ENCODE results near the gene RNASET2. TPM values are rescaled to one million over a fixed set of nuclear protein-coding genes. Genes with fewer than 3 reads are reported as not detected.
"Not testable (repeated sequence)": the region's sequence is repeated elsewhere in the genome, so short reads cannot be mapped to it uniquely, and the experiment has no call there.

RNASET2 gene
- total and polyA plus RNA-seq, 4 donors, result 17.7 to 37.2 (median 25.0) TPM

DNA sequence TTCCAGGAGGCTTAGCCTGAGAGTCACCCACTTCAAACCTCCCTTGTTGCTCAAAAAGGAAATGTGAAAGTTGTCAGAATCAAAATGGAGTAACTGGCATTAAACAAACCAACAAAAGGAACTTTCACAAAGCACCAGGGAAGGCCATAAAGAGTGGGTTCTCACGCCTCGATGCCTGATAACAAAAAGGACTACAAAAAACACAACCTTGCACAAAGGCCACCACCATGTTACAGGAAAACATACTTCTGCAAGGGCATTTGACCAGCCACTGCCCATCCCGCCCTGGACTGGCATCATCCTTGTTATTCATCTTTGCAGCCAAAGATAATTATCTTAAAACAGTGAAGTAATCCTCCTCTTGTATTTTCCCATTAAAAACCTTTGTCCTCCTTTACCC is 34.8 kb downstream of the RNASET2 start:
- Histone ChIP-seq H3K27ac (ENCODE audit: low read depth in 1 of 2, low read length in 2 of 2) (no peak overlapping the region), H3K4me3 (ENCODE audit: low read depth in 1 of 3, low read length in 3 of 3) (no peak overlapping the region), H3K36me3 (ENCODE audit: control insufficient read depth in 4 of 4, insufficient read depth in 3 of 4, low read depth in 1 of 4, low read length in 3 of 4) (no peaks in the 10 kb centered on the region), H3K27me3 (ENCODE audit: control insufficient read depth in 4 of 4, insufficient read depth in 4 of 4, low read length in 3 of 4) (no peaks in the 10 kb centered on the region), H3K4me1 (ENCODE audit: control insufficient read depth in 4 of 4, insufficient read depth in 4 of 4, low read length in 3 of 4) (no peaks in the 10 kb centered on the region), H3K9me3 (ENCODE audit: control insufficient read depth in 4 of 4, low read length in 3 of 4) (no peaks in the 10 kb centered on the region), H3K9ac (ENCODE audit: low read depth in 1 of 2, low read length in 2 of 2) (no peak overlapping the region)
- TF ChIP-seq, protein P1, sequence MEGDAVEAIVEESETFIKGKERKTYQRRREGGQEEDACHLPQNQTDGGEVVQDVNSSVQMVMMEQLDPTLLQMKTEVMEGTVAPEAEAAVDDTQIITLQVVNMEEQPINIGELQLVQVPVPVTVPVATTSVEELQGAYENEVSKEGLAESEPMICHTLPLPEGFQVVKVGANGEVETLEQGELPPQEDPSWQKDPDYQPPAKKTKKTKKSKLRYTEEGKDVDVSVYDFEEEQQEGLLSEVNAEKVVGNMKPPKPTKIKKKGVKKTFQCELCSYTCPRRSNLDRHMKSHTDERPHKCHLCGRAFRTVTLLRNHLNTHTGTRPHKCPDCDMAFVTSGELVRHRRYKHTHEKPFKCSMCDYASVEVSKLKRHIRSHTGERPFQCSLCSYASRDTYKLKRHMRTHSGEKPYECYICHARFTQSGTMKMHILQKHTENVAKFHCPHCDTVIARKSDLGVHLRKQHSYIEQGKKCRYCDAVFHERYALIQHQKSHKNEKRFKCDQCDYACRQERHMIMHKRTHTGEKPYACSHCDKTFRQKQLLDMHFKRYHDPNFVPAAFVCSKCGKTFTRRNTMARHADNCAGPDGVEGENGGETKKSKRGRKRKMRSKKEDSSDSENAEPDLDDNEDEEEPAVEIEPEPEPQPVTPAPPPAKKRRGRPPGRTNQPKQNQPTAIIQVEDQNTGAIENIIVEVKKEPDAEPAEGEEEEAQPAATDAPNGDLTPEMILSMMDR (IDR thresholded peaks at IDR 0.05; ENCODE audit: low read depth, low read length, missing input control), result no peak
- TF ChIP-seq, protein P2, sequence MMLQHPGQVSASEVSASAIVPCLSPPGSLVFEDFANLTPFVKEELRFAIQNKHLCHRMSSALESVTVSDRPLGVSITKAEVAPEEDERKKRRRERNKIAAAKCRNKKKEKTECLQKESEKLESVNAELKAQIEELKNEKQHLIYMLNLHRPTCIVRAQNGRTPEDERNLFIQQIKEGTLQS (IDR thresholded peaks at IDR 0.05), result no peak
- TF ChIP-seq NR2F2 (IDR thresholded peaks at IDR 0.05), result no peak
- TF ChIP-seq HNF4A (conservative IDR thresholded peaks at IDR 0.05), result no peak
- TF ChIP-seq, protein P3, sequence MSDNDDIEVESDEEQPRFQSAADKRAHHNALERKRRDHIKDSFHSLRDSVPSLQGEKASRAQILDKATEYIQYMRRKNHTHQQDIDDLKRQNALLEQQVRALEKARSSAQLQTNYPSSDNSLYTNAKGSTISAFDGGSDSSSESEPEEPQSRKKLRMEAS (IDR thresholded peaks at IDR 0.05), result no peak
- TF ChIP-seq, protein P4, sequence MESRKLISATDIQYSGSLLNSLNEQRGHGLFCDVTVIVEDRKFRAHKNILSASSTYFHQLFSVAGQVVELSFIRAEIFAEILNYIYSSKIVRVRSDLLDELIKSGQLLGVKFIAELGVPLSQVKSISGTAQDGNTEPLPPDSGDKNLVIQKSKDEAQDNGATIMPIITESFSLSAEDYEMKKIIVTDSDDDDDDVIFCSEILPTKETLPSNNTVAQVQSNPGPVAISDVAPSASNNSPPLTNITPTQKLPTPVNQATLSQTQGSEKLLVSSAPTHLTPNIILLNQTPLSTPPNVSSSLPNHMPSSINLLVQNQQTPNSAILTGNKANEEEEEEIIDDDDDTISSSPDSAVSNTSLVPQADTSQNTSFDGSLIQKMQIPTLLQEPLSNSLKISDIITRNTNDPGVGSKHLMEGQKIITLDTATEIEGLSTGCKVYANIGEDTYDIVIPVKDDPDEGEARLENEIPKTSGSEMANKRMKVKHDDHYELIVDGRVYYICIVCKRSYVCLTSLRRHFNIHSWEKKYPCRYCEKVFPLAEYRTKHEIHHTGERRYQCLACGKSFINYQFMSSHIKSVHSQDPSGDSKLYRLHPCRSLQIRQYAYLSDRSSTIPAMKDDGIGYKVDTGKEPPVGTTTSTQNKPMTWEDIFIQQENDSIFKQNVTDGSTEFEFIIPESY (IDR thresholded peaks at IDR 0.05), result no peak
- TF ChIP-seq FOXA2 (IDR thresholded peaks at IDR 0.05), result no peak
- TF ChIP-seq SP1 (IDR thresholded peaks at IDR 0.05), result no peak
- no peak for TF ChIP-seq HNF4G (IDR thresholded peaks at IDR 0.05)
- no peak for TF ChIP-seq JUND (IDR thresholded peaks at IDR 0.05)
- no peak for TF ChIP-seq RAD21 (IDR thresholded peaks at IDR 0.05)
- no peak for TF ChIP-seq RXRA (IDR thresholded peaks at IDR 0.05)
- no peak for TF ChIP-seq TAF1 (conservative IDR thresholded peaks at IDR 0.05)
- TF ChIP-seq, protein P5, sequence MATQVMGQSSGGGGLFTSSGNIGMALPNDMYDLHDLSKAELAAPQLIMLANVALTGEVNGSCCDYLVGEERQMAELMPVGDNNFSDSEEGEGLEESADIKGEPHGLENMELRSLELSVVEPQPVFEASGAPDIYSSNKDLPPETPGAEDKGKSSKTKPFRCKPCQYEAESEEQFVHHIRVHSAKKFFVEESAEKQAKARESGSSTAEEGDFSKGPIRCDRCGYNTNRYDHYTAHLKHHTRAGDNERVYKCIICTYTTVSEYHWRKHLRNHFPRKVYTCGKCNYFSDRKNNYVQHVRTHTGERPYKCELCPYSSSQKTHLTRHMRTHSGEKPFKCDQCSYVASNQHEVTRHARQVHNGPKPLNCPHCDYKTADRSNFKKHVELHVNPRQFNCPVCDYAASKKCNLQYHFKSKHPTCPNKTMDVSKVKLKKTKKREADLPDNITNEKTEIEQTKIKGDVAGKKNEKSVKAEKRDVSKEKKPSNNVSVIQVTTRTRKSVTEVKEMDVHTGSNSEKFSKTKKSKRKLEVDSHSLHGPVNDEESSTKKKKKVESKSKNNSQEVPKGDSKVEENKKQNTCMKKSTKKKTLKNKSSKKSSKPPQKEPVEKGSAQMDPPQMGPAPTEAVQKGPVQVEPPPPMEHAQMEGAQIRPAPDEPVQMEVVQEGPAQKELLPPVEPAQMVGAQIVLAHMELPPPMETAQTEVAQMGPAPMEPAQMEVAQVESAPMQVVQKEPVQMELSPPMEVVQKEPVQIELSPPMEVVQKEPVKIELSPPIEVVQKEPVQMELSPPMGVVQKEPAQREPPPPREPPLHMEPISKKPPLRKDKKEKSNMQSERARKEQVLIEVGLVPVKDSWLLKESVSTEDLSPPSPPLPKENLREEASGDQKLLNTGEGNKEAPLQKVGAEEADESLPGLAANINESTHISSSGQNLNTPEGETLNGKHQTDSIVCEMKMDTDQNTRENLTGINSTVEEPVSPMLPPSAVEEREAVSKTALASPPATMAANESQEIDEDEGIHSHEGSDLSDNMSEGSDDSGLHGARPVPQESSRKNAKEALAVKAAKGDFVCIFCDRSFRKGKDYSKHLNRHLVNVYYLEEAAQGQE (IDR thresholded peaks at IDR 0.05), result no peak
- TF ChIP-seq YY1 (IDR thresholded peaks at IDR 0.05), result no peak
- TF ChIP-seq FOXA1 (IDR thresholded peaks at IDR 0.05), result no peak
- 95% methylated on average over 3 of the region's 3 CpGs for WGBS
- DNase-seq (ENCODE audit: low spot score), result no peak

DNA sequence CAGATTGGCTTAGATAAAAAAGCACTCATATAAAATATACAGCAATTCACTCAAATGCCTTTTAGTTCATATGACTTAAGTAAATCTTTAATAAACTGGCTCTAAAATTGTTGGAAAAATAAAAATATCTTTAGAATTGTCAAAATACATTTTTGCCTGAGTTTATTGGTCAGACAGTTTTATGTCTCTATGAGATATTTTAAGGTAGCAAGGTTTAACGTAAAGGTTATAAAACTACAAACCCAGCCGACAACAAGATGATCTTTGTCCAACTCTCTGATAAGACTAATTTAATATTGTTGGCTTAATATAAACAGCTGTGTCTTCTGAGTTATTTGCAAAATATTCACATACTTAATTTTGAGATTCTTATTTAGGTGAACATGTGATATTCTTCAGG is 39.5 kb downstream of the RNASET2 start:
- Histone ChIP-seq H3K9me3 (ENCODE audit: control insufficient read depth in 4 of 4, low read length in 3 of 4) (no peaks in the 10 kb centered on the region), H3K9ac (ENCODE audit: low read depth in 1 of 2, low read length in 2 of 2) (no peak overlapping the region), H3K36me3 (ENCODE audit: control insufficient read depth in 4 of 4, insufficient read depth in 3 of 4, low read depth in 1 of 4, low read length in 3 of 4) (no peaks in the 10 kb centered on the region), H3K4me1 (ENCODE audit: control insufficient read depth in 4 of 4, insufficient read depth in 4 of 4, low read length in 3 of 4) (no peaks in the 10 kb centered on the region), H3K4me3 (ENCODE audit: low read depth in 1 of 3, low read length in 3 of 3) (no peak overlapping the region), H3K27ac (ENCODE audit: low read depth in 1 of 2, low read length in 2 of 2) (no peak overlapping the region), H3K27me3 (ENCODE audit: control insufficient read depth in 4 of 4, insufficient read depth in 4 of 4, low read length in 3 of 4) (no peaks in the 10 kb centered on the region)
- 96% methylated on average over 2 of the region's 2 CpGs for WGBS
- DNase-seq (ENCODE audit: low spot score), result no peak
- TF ChIP-seq, protein P2 (IDR thresholded peaks at IDR 0.05), result no peak
- TF ChIP-seq RXRA (IDR thresholded peaks at IDR 0.05) (no peak), JUND (IDR thresholded peaks at IDR 0.05) (no peak), HNF4G (IDR thresholded peaks at IDR 0.05) (no peak), YY1 (IDR thresholded peaks at IDR 0.05) (no peak), GABPA (IDR thresholded peaks at IDR 0.05 in 1 of 2, conservative IDR thresholded peaks at IDR 0.05 in 1 of 2) (no peak), SP1 (IDR thresholded peaks at IDR 0.05) (no peak), EGR1 (IDR thresholded peaks at IDR 0.05; ENCODE audit: low read depth in 2 of 2) (no peak), FOXA2 (IDR thresholded peaks at IDR 0.05) (no peak), TAF1 (conservative IDR thresholded peaks at IDR 0.05) (no peak), NR2F2 (IDR thresholded peaks at IDR 0.05) (no peak)

DNA sequence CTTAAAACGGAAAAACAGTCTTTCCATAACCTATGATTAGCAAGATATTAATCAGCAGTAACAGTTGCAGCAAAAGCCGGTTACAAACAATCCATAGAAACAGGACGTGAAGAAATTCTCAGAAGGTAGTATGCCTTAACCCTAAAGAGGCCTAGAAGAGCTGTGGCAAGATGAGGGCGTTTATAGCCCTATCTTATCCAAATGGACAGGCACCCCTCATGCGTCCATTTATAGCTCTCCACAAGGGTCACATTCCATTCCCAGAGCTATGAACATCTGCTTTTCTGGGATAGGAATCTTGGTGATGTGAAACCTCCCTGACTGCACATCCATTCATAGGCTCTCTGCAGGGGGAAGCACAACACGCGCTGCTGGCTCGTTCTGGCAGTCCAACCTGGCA is 40.9 kb downstream of the RNASET2 start:
- not testable (repeated sequence) for H3K27ac ChIP-seq (ENCODE audit: low read depth in 1 of 2, low read length in 2 of 2); H3K4me1 ChIP-seq (ENCODE audit: control insufficient read depth in 4 of 4, insufficient read depth in 4 of 4, low read length in 3 of 4); H3K4me3 ChIP-seq (ENCODE audit: low read depth in 1 of 3, low read length in 3 of 3); DNase-seq (ENCODE audit: low spot score); H3K36me3 ChIP-seq (ENCODE audit: control insufficient read depth in 4 of 4, insufficient read depth in 3 of 4, low read depth in 1 of 4, low read length in 3 of 4); H3K9ac ChIP-seq (ENCODE audit: low read depth in 1 of 2, low read length in 2 of 2); H3K9me3 ChIP-seq (ENCODE audit: control insufficient read depth in 4 of 4, low read length in 3 of 4); H3K27me3 ChIP-seq (ENCODE audit: control insufficient read depth in 4 of 4, insufficient read depth in 4 of 4, low read length in 3 of 4)
- 88% methylated on average over 8 of the region's 8 CpGs for WGBS

Measured in liver (tissue), 9 donors.